ENCODE data around the gene LRP5.

The LRP5 gene

GRCh38 chr11:68350759-68351449, 38.5 kb downstream of the LRP5 start:
- no peak overlapping the region for H3K4me3 ChIP-seq (ENCODE audit: low read depth, low read length)
- no peak for TF ChIP-seq CTCF (conservative IDR thresholded peaks at IDR 0.05; ENCODE audit: low read depth, low read length)

GRCh38 chr11:68351450-68352275, 39.3 kb downstream of the LRP5 start:
- no peak for DNase-seq (ENCODE audit: low read depth)

More at GRCh38 chr11:68350759-68351449, 38.5 kb downstream of the LRP5 start:
- no peak for DNase-seq (ENCODE audit: low read depth)

GRCh38 chr11:68352591-68352990, 40.2 kb downstream of the LRP5 start:
- no peak overlapping the region for H3K4me3 ChIP-seq (ENCODE audit: low read depth, low read length)
- TF ChIP-seq CTCF (conservative IDR thresholded peaks at IDR 0.05; ENCODE audit: low read depth, low read length), result no peak
- no peak for DNase-seq (ENCODE audit: low read depth)

More at GRCh38 chr11:68351450-68352275, 39.3 kb downstream of the LRP5 start:
- no peak overlapping the region for H3K4me3 ChIP-seq (ENCODE audit: low read depth, low read length)
- TF ChIP-seq CTCF (conservative IDR thresholded peaks at IDR 0.05; ENCODE audit: low read depth, low read length), result peak; percentile 2

- DNase-seq (ENCODE audit: low read depth), result no peak
- no peak overlapping the region for H3K4me3 ChIP-seq (ENCODE audit: low read depth, low read length)
- TF ChIP-seq CTCF (conservative IDR thresholded peaks at IDR 0.05; ENCODE audit: low read depth, low read length), result no peak
Measured at GRCh38 chr11:68353118-68353517, 40.7 kb downstream of the LRP5 start.

GRCh38 chr11:68353669-68354068, 41.3 kb downstream of the LRP5 start:
- DNase-seq (ENCODE audit: low read depth), result no peak
- no peak overlapping the region for H3K4me3 ChIP-seq (ENCODE audit: low read depth, low read length)
- TF ChIP-seq CTCF (conservative IDR thresholded peaks at IDR 0.05; ENCODE audit: low read depth, low read length), result no peak

- TF ChIP-seq CTCF (conservative IDR thresholded peaks at IDR 0.05; ENCODE audit: low read depth, low read length), result no peak
- H3K4me3 ChIP-seq (ENCODE audit: low read depth, low read length), result no peak overlapping the region
Measured at GRCh38 chr11:68354148-68354872, 41.9 kb downstream of the LRP5 start.

More at GRCh38 chr11:68354148-68354872, 41.9 kb downstream of the LRP5 start:
- peak; percentile 78 for DNase-seq (ENCODE audit: low read depth)

Data from choroid plexus epithelial cell (primary cell).